HG02588 (cell line): Measurements from ENCODE around the gene RUNX1.

ENCODE experiments used
- ATAC-seq: cut with Tn5 transposase; IDR thresholded peaks from one replicate; pipeline ENCODE4 v1.9.1; 2021; ENCODE audit warnings: mild to moderate bottlenecking, moderate library complexity; ENCODE audit not compliant: unreplicated experiment

Gene RUNX1

DNA sequence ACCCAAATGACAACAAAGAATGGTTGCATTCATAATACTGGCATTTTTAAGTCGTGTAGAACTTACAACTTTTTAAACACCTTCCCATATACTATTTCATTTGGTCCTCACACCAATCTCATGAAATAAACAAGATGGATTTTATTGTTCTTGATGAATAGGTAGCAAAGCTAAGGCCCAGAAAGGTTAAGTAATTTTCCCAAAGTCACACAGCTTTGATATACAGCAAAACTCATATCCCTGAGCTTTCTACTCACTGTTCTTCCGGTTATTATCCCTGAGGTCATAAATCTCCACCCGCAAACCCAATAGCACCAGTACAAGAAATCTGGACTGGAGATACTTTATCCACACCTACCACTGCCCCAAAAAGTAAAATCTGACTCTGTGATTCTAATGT is 186.2 kb downstream of the RUNX1 start:
- no peak for ATAC-seq

DNA sequence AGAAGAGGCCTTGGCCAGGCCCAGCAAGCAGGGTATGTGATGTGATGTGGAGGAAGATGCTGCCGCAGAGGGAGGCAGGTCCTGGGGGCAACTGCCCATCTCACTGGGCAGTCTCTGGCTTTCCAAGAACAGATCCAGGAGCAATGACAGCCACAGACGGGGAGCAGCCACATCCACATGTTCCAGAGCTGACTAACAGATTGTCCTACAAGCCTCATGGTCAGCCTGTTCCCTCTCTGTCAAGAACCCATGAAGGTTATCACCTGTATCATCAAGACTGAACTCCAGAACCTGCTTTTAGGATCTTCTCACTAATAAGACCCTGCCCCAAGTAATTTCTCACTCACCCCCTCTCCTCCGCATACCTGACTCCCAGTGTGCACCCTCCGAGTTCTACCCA is 187.8 kb downstream of the RUNX1 start:
- no peak for ATAC-seq

DNA sequence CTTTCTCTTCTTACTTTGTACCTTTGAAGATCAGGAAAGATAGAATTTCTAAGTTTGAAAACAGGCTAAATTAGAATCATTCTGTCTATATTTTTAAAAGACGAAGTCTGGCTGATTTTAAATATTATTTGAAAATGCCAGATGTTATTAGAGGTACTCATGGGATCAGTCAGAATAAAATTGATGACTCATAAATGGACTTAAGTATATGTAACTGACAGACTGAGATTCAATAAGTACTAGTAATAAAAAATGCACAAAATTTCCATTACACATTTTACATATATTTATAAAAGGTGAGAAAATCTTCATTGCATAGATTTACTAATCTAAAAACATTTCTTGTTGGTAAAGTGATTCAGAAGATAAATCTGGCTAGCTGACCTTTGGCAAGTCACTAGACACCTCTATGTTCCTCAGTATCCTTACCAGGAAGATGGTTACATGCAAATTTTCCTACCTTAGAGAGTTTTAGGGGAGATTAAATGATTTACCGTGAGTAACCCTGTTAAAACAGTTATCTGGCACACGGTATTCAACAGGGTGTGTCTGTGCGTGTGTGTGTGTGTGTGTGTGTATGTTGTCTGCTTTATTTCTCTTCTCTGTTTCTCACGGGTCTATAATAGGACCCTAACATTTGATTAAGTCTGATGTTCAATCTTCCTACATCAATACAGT is 189.0 kb downstream of the RUNX1 start:
- ATAC-seq: no peak

DNA sequence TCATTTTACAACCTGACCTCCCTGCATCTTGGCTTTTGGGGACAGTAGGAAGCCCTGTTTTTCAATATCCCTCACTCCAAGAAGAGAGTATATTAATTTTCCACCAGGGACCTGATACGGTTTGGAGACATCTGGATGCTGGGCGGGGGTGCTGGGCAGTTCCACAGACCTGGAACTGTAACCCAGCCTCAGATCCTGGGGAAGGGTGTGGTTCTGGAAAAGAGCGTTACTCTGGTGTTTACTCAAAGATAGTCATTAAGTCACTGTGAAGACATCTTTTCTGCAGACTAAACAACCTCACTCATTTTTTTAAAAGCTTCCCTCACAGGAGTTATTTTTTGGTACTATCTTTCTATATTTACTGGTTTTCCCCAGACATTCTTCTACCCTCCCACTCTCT is 190.5 kb downstream of the RUNX1 start:
- no peak for ATAC-seq

GRCh38 chr21:34857874-34858273 is 191.2 kb downstream of the RUNX1 start:
- ATAC-seq: no peak

- no peak for ATAC-seq
These were observed 191.9 kb downstream of the RUNX1 start for GRCh38 chr21:34857122-34857713.

- no peak for ATAC-seq
These were observed 196.7 kb downstream of the RUNX1 start for GRCh38 chr21:34852448-34852847.

DNA sequence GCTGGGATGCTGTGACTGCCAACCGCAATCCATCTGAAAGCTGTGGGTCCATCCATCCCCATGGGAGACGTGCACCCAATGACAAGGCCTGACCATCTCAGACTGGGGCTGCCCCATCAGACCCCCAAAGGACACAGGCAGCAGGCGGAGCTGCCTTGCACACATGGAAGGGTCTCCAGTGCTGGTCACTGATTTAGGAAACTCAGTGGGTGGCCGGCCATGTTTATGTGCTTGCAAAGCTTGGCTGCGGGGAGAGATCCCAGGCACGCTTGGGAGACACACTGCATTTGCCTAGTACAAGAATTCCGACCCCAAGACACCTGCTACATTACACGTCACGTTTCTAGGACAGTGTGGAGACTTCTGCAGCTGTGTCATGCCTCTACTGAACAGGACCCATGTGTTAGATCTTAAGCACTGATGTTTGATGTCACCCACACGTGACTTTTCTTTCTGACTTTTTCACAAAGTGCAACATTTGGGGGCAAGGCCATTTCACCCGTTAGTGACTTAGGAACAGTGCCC is 198.9 kb downstream of the RUNX1 start:
- no peak for ATAC-seq

DNA sequence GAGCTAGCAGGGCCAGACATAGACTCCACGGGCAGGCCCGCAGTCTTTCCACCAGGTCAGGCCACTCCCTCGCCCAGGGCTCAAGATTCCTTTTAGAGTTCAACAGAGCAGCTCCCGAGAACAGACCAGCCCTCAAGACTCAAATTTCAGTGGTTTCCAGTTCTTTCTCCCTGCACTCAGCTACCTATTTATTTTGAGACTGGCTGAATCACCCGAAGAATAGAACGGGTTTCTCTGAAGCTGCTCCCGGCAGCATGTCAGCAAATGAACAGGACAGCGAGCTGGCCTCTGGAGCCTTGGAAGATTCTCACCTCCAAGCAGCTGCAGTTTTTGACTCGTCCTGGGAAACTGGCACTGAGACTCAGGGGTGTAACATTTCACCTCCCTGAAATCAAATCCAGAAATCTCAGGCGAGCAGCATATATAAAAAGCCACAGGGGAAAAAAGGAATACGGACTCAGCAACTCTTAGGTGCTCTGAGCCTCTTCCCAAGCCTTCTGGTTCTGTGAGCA is 202.4 kb downstream of the RUNX1 start:
- ATAC-seq: no peak

GRCh38 chr21:34845521-34846451 is 203.3 kb downstream of the RUNX1 start:
- peak; percentile 84 for ATAC-seq

DNA sequence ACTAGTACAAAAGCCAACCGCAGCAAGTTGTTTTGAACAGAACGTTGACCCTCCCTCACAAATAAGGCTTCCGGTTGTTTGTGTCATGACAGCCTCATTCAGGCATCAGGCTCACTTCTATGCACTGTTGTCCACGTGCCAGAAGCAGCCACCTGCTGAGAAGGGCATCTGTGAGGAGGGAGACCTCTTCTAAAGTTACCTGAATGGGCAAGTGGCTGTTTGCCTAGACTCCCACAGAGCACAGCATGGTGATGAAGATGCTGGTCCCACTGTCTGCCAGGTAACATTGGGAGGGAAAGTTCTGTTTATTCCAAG is 204.2 kb downstream of the RUNX1 start:
- no peak for ATAC-seq

- ATAC-seq: no peak
These were observed 204.8 kb downstream of the RUNX1 start for GRCh38 chr21:34844013-34844923.

GRCh38 chr21:34843562-34843961 is 205.5 kb downstream of the RUNX1 start:
- no peak for ATAC-seq

- ATAC-seq: no peak
These were observed 207.9 kb downstream of the RUNX1 start for GRCh38 chr21:34841154-34841553.

GRCh38 chr21:34840693-34841092 is 208.4 kb downstream of the RUNX1 start:
- ATAC-seq: no peak

GRCh38 chr21:34838956-34839820 is 209.9 kb downstream of the RUNX1 start:
- ATAC-seq: no peak

- ATAC-seq: no peak
These were observed 212.1 kb downstream of the RUNX1 start for GRCh38 chr21:34836933-34837505.

- ATAC-seq: no peak
These were observed 212.8 kb downstream of the RUNX1 start for GRCh38 chr21:34836103-34836932.
